OCI-LY3 (cell line): ENCODE results near the gene HOXA3.

Source experiments
- H2AFZ ChIP-seq: fragments of 200-600, 300-600 bp; shearing (Covaris generic); 2 replicates; pipeline ENCODE4 v1.6.0; 2014; ENCODE audit warnings: antibody characterized with exemption, low read depth, low read length
- H3K27ac ChIP-seq: fragments of 200-600, 300-600 bp; sonication (generic); 2 replicates; pipeline ENCODE4 v1.5.1; 2014; ENCODE audit warnings: mild to moderate bottlenecking, low read length, moderate library complexity, mixed read lengths
- H3K27me3 ChIP-seq: fragments of 200-600, 300-600 bp; sonication (generic); 2 replicates; pipeline ENCODE4 v1.6.1; 2014; ENCODE audit warnings: low read depth, low read length, mixed read lengths
- H3K36me3 ChIP-seq: fragments of 200-600, 300-600 bp; sonication (generic); replicated peaks from 2 replicates; pipeline ENCODE3; 2014; ENCODE audit warnings: low read depth, low read length, mixed read lengths
- H3K4me1 ChIP-seq: fragments of 300-600, 200-600 bp; sonication (generic); 2 replicates; pipeline ENCODE4 v1.6.1; 2014; ENCODE audit warnings: low read length, mixed read lengths
- H3K4me2 ChIP-seq: fragments of 200-600, 300-600 bp; sonication (generic); 2 replicates; pipeline ENCODE4 v1.6.1; 2014; ENCODE audit warnings: low read length, mixed read lengths
- H3K4me3 ChIP-seq: fragments of 300-600, 200-600 bp; sonication (generic); 2 replicates; pipeline ENCODE4 v1.5.1; 2014; ENCODE audit warnings: antibody characterized with exemption, mild to moderate bottlenecking, low read length, moderate library complexity
- H3K79me2 ChIP-seq: fragments of 300-600, 200-600 bp; shearing (Covaris generic); 2 replicates; pipeline ENCODE4 v1.6.1; 2014; ENCODE audit warnings: mild to moderate bottlenecking, low read length, mixed read lengths
- H3K9ac ChIP-seq: fragments of 300-600, 200-600 bp; shearing (Covaris generic); 2 replicates; pipeline ENCODE4 v1.6.0; 2014; ENCODE audit warnings: mild to moderate bottlenecking, low read length, moderate library complexity
- H3K9me3 ChIP-seq: fragments of 200-600, 300-600 bp; shearing (Covaris generic); 2 replicates; pipeline ENCODE4 v1.6.1; 2014; ENCODE audit warnings: low read length, mixed read lengths; ENCODE audit not compliant: insufficient read depth
- H4K20me1 ChIP-seq: fragments of 200-600, 300-600 bp; sonication (generic); 2 replicates; pipeline ENCODE4 v1.6.1; 2016; ENCODE audit warnings: low read length, mixed read lengths; ENCODE audit not compliant: insufficient read depth
- CTCF ChIP-seq: fragments of 200-600, 300-600 bp; sonication (generic); IDR thresholded peaks from 2 replicates; pipeline ENCODE4 v1.5.1; 2014; ENCODE audit warnings: antibody characterized with exemption, low read length, low read depth
- EZH2phosphoT487 ChIP-seq: fragments of 200-600 bp; shearing (Covaris generic); IDR thresholded peaks from 2 replicates; pipeline ENCODE4 v1.6.1; 2018; ENCODE audit warnings: antibody characterized with exemption, mixed run types, low read depth

The HOXA3 gene

GRCh38 chr7:27154901-27155815 is 2.8 kb upstream of the HOXA3 start:
- Histone ChIP-seq H3K36me3 (no peaks in the 10 kb centered on the region), H3K4me1 (0 out of 2 replicates have a peak, but pooled peaks cover 7% of the 10 kb centered on the region), H3K27ac (no peak overlapping the region), H4K20me1 (no peaks in the 10 kb centered on the region), H3K4me3 (no peak overlapping the region), H3K79me2 (peaks cover under 1% of the 10 kb centered on the region; the same call in 1 of the 2 replicates), H3K9me3 (no peaks in the 10 kb centered on the region), H2AFZ (no peak overlapping the region), H3K4me2 (no peak overlapping the region), H3K27me3 (no peaks in the 10 kb centered on the region), H3K9ac (no peak overlapping the region)
- TF ChIP-seq CTCF (no peak), EZH2phosphoT487 (no peak)

GRCh38 chr7:27154369-27154768 is 2.0 kb upstream of the HOXA3 start:
- Histone ChIP-seq H3K9ac (no peak overlapping the region), H3K79me2 (peaks cover 9% of the 10 kb centered on the region), H3K4me3 (no peak overlapping the region), H3K27ac (no peak overlapping the region), H2AFZ (no peak overlapping the region), H3K9me3 (no peaks in the 10 kb centered on the region), H3K4me2 (no peak overlapping the region), H3K4me1 (peaks cover 7% of the 10 kb centered on the region; the same call in 1 of the 2 replicates), H3K36me3 (no peaks in the 10 kb centered on the region), H4K20me1 (no peaks in the 10 kb centered on the region), H3K27me3 (no peaks in the 10 kb centered on the region)
- TF ChIP-seq CTCF (no peak), EZH2phosphoT487 (no peak)

- Histone ChIP-seq H2AFZ (no peak overlapping the region), H3K36me3 (no peaks in the 10 kb centered on the region), H3K4me2 (no peak overlapping the region), H3K27me3 (no peaks in the 10 kb centered on the region), H3K9ac (no peak overlapping the region), H3K27ac (no peak overlapping the region), H3K4me3 (no peak overlapping the region), H3K79me2 (peaks cover 12% of the 10 kb centered on the region), H4K20me1 (no peaks in the 10 kb centered on the region), H3K9me3 (no peaks in the 10 kb centered on the region), H3K4me1 (peaks cover 10% of the 10 kb centered on the region; the same call in 1 of the 2 replicates)
- TF ChIP-seq EZH2phosphoT487 = no peak
- no peak for TF ChIP-seq CTCF
Observed at GRCh38 chr7:27153526-27153925, 1.1 kb upstream of the HOXA3 start.

DNA sequence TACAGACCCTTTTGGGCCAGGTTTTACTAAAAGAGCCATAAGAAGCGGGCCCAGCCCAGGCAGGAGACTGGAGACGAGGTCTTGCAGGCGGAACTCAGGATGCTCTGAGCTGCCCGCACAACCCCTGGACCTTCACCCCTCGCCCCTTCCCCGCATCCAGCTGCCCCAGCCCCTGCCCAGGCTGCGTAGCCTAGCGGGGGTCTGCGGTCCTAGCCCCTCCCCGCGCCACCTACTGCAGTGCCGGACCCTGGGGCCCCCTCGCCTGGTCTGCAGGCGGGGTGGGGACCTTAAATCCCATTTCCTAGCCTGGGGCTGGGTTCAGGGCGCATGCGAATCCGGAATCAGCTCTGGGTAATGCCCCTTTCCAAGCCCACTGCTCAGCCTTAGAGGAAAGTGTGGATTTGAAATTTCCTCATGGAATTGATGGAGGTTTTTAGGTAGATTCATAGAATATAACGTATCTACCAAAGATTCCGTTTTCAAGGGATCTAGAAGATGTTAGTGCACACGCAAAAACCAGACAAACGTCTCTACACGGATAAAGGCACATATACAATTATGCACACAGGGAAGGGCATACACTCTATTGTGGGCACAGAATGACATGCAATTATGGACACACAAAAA is 546 bp upstream of the HOXA3 start:
- H3K79me2 ChIP-seq = peaks cover 12% of the 10 kb centered on the region
- no peaks in the 10 kb centered on the region for H3K9me3 ChIP-seq
- no peak overlapping the region for H2AFZ ChIP-seq
- peaks cover 10% of the 10 kb centered on the region; the same call in 1 of the 2 replicates for H3K4me1 ChIP-seq
- H3K4me2 ChIP-seq = no peak overlapping the region
- TF ChIP-seq CTCF (no peak), EZH2phosphoT487 (no peak)
- no peaks in the 10 kb centered on the region for H3K27me3 ChIP-seq
- no peaks in the 10 kb centered on the region for H4K20me1 ChIP-seq
- no peak overlapping the region for H3K4me3 ChIP-seq
- no peak overlapping the region for H3K27ac ChIP-seq
- H3K9ac ChIP-seq = no peak overlapping the region
- H3K36me3 ChIP-seq = no peaks in the 10 kb centered on the region
